Loucy (cell line): ENCODE data around the gene HLA-A.

Experiments
- EZH2phosphoT487 ChIP-seq: fragments of 200-600 bp; IDR thresholded peaks from 2 replicates; pipeline ENCODE4 v1.6.1; 2018; ENCODE audit warnings: antibody characterized with exemption, mild to moderate bottlenecking, moderate library complexity, borderline replicate concordance
- TF ChIP-seq, protein P1 (sequence below): fragments of 200-600 bp; sonication (generic); conservative IDR thresholded peaks from 2 replicates; pipeline ENCODE4 v1.5.1; 2014; ENCODE audit warnings: mild to moderate bottlenecking, antibody characterized with exemption, low read length

DNA sequence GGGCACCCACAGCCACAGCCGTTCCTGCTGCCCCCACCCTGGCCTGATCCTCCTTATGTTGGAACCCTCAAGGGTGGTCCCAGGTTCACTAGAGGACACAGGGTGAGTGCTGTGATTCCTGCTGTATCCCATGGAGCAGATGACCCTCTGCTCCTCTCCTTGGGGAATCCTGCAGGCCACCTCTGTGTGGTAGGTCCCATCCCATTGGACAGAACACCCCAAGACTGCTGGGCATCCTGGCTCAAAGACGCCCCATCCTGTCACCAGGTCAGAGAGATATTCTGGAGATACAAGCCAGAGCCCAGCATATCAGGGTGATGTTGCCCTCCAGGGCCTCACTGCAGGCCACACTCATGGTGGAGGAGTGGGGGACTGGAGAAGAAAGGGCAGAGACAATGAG is 28.4 kb downstream of the HLA-A start:
- no peak for TF ChIP-seq EZH2phosphoT487
- TF ChIP-seq, protein P1, sequence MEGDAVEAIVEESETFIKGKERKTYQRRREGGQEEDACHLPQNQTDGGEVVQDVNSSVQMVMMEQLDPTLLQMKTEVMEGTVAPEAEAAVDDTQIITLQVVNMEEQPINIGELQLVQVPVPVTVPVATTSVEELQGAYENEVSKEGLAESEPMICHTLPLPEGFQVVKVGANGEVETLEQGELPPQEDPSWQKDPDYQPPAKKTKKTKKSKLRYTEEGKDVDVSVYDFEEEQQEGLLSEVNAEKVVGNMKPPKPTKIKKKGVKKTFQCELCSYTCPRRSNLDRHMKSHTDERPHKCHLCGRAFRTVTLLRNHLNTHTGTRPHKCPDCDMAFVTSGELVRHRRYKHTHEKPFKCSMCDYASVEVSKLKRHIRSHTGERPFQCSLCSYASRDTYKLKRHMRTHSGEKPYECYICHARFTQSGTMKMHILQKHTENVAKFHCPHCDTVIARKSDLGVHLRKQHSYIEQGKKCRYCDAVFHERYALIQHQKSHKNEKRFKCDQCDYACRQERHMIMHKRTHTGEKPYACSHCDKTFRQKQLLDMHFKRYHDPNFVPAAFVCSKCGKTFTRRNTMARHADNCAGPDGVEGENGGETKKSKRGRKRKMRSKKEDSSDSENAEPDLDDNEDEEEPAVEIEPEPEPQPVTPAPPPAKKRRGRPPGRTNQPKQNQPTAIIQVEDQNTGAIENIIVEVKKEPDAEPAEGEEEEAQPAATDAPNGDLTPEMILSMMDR = no peak
